GM10266 (cell line): Measurements from ENCODE around the gene UBXN1.

Experiments used
- DNase-seq: peaks from one replicate; pipeline ENCODE4 v3.0.0; 2012; ENCODE audit errors: extremely low spot score
- CTCF ChIP-seq: IDR thresholded peaks from 2 replicates; pipeline ENCODE4 v1.5.1; 2012; ENCODE audit warnings: mild to moderate bottlenecking, low read depth; ENCODE audit not compliant: control insufficient read depth, insufficient read depth; ENCODE audit errors: missing control alignments

Gene UBXN1, protein sequence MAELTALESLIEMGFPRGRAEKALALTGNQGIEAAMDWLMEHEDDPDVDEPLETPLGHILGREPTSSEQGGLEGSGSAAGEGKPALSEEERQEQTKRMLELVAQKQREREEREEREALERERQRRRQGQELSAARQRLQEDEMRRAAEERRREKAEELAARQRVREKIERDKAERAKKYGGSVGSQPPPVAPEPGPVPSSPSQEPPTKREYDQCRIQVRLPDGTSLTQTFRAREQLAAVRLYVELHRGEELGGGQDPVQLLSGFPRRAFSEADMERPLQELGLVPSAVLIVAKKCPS

GRCh38 chr11:62678770-62679696, at the start of gene UBXN1:
Gene UBXN1 (minus strand): TSS chr11:62679073. CDS start chr11:62678923, 150 bp downstream.
- no peak for TF ChIP-seq CTCF

GRCh38 chr11:62728171-62728988, 49.5 kb upstream of the UBXN1 start, which contains the start of gene TTC9C:
Gene TTC9C (plus strand): TSS chr11:62728486. CDS start chr11:62728849, 363 bp downstream.
- no peak for TF ChIP-seq CTCF
- peak; percentile 77 for DNase-seq

More at GRCh38 chr11:62678770-62679696, at the start of gene UBXN1:
- DNase-seq: peak; percentile 92

DNA sequence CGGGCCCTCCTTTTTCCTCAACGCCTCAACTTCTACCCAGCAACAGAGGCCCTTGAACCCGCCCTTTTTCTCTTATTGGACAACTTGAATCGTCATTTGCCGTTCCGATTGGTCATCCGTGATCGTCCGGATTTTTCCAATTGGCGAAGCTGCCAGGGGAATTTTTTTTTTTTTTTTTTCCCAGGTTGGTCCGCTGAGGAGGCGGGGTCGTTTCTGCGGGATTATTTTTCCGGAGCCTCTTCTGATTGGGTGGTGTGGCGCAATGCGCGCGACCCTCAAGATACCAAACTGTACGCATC, 48.9 kb upstream of the UBXN1 start:
- no peak for TF ChIP-seq CTCF
- DNase-seq: peak; percentile 88

DNA sequence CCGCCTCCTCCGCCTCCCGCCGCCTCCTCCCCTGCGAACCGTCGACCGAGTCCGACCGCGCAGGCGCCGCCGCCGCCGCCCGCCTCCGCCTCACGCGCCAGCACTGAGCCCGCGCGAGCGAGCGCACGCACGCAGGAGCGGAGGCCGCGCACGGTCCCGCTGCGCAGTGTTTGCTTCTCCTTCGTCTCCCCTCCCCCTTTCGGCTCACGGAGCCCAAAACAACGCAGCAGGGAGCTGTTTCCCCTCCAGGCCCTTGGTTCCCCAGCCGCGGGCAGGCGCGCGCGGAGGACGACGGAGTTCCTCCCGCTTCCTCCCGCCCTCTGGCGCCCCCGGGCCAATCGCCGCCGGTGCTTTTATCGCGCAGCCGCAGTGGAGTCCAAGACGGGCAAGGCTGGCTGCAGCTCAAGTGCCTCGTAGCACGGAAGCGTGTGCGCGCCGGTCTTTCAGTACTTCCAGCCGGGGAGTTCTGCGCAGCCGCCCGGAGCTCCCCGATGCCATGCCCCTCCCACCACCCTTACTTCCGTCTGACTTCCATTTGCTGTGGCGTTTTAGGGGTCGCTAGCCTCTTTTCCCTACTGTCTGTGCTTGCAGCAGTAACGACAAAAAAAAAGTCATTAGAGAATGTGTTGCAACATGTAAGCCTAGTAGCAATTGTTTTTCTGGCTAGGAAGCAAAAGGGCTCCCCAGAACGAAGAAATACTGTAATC, 48.4 kb upstream of the UBXN1 start, which contains the start of gene HNRNPUL2:
Gene HNRNPUL2 (minus strand): TSS at position 293 of the 707 bp plus-strand sequence. CDS start 301 bp downstream, outside the sequence.
- no peak for TF ChIP-seq CTCF

DNA sequence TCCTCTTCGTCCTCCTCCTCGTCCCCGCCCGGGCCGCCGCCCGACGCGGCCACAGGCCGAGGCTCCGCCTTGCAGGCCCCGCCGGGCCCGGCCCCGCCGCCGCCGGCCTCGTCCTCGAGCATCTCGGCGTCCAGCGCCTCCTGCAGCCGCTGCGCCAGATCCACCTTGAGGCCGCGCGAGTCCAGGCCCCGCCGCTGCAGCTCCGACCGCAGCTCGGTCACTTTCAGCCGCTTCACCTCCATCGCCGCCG, 48.0 kb upstream of the UBXN1 start:
- TF ChIP-seq CTCF: peak; percentile 5
- no peak for DNase-seq

More for the DNA sequence above, 48.4 kb upstream of the UBXN1 start, which contains the start of gene HNRNPUL2:
- peak; percentile 99 for DNase-seq

DNA sequence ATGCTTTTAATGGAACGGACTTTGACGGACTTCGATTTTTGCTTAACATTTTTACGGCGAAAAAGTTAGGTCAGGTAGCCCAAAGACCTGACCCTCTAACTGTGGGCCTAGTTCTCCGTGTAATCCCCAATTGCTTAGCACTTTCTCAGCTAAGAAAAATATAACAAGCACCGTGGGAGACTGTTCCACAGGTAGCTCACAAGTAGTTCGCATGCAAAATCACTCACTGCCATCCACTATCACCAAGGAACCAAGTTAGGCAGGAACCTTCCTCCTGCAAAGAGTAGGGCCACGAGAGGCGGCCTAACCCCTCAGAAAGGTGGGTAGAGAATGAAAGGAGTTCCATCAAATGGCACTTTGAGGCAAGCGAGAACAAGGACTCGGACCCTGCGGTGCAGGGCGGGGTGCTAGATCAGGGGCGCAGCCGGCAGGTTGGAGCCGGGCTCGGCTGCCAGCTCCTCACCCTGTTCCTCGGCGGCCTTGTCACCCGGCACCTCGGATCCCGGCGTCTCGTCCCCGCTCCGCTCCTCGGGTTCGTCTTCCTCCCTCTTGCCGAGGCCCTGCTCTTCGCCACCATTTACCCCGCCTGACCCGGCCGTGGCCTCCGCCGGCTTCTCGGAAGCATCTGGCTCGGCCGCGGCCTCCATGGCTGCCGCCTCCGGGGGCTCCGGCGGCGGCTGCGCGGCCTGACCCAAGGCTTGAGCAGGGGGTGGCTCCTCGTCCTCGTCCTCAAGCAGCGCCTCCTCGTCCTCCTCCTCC, 47.5 kb upstream of the UBXN1 start:
- DNase-seq: no peak
- TF ChIP-seq CTCF: no peak
